Glutamatergic neuron (in vitro differentiated cells): ENCODE measurements around the gene MARCHF2. TPM values are rescaled to one million over a fixed set of nuclear protein-coding genes. Genes with fewer than 3 reads are reported as not detected.
A peak's percentile ranks its signal among the peaks of the same experiment; 100 is the strongest.

ENCODE experiments used
- DNase-seq: peaks from one replicate; pipeline ENCODE4 v3.0.0; 2022
- H3K27ac Mint-ChIP-seq: one replicate; pipeline ENCODE4 v1.8.0; 2020; ENCODE audit warnings: mild to moderate bottlenecking, mixed read lengths, inconsistent platforms; ENCODE audit not compliant: unreplicated experiment
- H3K27me3 Mint-ChIP-seq: one replicate; pipeline ENCODE4 v1.8.0; 2020; ENCODE audit warnings: mild to moderate bottlenecking, moderate library complexity, mixed read lengths, inconsistent platforms; ENCODE audit not compliant: unreplicated experiment
- H3K36me3 Mint-ChIP-seq: one replicate; pipeline ENCODE4 v1.8.0; 2020; ENCODE audit warnings: mild to moderate bottlenecking, mixed read lengths, inconsistent platforms; ENCODE audit not compliant: unreplicated experiment
- H3K4me1 Mint-ChIP-seq: one replicate; pipeline ENCODE4 v1.8.0; 2020; ENCODE audit warnings: mild to moderate bottlenecking, low read depth, mixed read lengths, inconsistent platforms; ENCODE audit not compliant: unreplicated experiment
- H3K4me3 Mint-ChIP-seq: one replicate; pipeline ENCODE4 v1.8.0; 2020; ENCODE audit warnings: mild to moderate bottlenecking, mixed read lengths, inconsistent platforms; ENCODE audit not compliant: unreplicated experiment
- H3K9me3 Mint-ChIP-seq: one replicate; pipeline ENCODE4 v1.8.0; 2020; ENCODE audit warnings: mild to moderate bottlenecking, moderate library complexity, mixed read lengths, inconsistent platforms; ENCODE audit not compliant: unreplicated experiment
- total RNA-seq: library from RNA; stranded (reverse); fragmentation: NEBNext Ultra II Directional; extraction: Animal tissue kit (Norgen Biotek cat#: 25700); gene quantifications from one replicate; pipeline ENCODE4 v1.2.1, GENCODE V29; 2021; ENCODE audit not compliant: unreplicated experiment
- TF ChIP-seq, protein P1 (sequence below): fragments of 200-600 bp; sonication (generic); IDR thresholded peaks from one replicate; pipeline ENCODE4 v1.5.0; 2021; ENCODE audit not compliant: partially characterized antibody, unreplicated experiment

The MARCHF2 gene
- total RNA-seq, 1 donor from 2014 or later = 47.7 TPM

DNA sequence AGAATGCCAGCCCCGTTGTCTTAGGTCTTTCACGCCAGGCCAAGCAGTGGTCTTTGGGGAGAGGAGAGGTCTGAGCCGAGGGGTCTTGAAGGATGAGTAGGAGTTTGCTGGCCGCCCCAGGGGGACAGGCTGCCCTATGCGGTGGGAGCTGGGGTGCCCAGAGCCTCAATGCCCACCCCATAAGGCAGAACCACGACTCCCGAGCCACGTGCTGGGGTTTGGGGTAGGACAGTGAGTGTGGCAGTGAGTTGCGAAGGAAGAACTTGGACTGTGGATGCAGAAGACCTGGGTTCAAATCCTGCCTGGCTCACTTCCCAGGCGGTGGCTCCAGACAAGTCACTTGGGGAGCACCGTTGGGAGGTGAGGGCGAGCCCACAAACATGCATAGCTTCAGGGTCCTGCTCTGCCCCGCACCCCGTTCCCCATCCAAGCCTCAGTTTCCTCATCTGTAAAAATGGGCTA, 17.5 kb upstream of the MARCHF2 start:
- TF ChIP-seq, protein P1, sequence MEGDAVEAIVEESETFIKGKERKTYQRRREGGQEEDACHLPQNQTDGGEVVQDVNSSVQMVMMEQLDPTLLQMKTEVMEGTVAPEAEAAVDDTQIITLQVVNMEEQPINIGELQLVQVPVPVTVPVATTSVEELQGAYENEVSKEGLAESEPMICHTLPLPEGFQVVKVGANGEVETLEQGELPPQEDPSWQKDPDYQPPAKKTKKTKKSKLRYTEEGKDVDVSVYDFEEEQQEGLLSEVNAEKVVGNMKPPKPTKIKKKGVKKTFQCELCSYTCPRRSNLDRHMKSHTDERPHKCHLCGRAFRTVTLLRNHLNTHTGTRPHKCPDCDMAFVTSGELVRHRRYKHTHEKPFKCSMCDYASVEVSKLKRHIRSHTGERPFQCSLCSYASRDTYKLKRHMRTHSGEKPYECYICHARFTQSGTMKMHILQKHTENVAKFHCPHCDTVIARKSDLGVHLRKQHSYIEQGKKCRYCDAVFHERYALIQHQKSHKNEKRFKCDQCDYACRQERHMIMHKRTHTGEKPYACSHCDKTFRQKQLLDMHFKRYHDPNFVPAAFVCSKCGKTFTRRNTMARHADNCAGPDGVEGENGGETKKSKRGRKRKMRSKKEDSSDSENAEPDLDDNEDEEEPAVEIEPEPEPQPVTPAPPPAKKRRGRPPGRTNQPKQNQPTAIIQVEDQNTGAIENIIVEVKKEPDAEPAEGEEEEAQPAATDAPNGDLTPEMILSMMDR = no peak
- H3K27ac Mint-ChIP-seq = no peak overlapping the region

DNA sequence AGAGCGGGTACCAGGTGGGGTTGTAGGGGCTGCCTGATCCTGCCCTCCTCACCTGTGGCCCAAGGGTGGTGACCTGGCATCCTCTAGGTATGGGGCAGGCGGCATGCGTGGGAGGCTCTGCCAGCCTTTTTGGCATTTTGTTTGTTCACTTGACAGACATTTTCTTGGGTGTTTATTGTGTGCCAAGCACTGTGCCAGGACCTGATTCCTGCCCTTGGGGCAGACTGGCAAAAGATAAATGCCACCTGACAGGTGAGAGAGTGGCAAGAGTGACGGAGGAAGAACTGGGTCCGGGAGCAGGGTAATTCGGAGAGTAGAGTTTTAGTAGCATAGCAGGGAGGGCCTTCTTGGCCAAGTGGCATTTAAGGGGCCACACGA, 16.9 kb upstream of the MARCHF2 start:
- peaks cover 13% of the 10 kb centered on the region for H3K9me3 Mint-ChIP-seq
- no peak overlapping the region for H3K27ac Mint-ChIP-seq

More for the DNA sequence above, 17.5 kb upstream of the MARCHF2 start:
- DNase-seq = no peak
- H3K36me3 Mint-ChIP-seq = no peaks in the 10 kb centered on the region
- H3K4me1 Mint-ChIP-seq = peaks cover 19% of the 10 kb centered on the region
- peaks cover 13% of the 10 kb centered on the region for H3K9me3 Mint-ChIP-seq
- peaks cover 7% of the 10 kb centered on the region for H3K27me3 Mint-ChIP-seq
- H3K4me3 Mint-ChIP-seq = no peak overlapping the region

DNA sequence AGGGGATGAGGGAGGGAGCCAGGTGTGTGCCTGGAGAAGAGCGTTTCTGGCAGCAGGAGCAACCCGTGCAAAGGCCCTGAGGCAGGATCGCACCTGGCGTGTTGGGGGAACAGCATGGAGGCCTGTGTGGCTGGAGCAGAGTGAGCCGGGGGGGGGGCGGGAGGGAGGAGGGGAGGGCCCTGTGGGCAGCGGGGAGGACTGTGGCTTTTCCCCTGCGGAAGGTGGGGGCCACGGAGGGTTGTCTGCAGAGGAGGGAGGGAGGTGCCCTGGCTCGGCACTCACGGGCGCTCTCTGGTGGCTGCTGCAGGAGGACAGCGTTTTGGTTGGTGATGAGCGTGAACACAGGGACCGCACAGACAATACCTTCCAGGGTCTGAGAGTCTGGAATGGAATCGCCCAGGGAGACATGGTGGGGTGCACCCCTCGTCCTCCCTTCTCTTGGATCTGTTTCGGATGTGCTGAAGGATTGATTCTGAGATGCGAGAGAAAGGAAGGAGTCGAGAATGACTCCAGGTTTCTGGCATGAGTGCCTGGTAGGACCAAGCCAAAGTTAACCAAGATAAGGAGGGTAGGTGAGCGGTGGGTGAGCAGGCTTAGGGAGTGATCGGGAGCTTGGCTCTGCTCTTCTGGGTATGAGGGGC, 16.4 kb upstream of the MARCHF2 start:
- Mint-ChIP-seq H3K4me1 (peaks cover 19% of the 10 kb centered on the region), H3K27me3 (peaks cover 4% of the 10 kb centered on the region), H3K9me3 (peaks cover 13% of the 10 kb centered on the region)

More for the DNA sequence above, 16.9 kb upstream of the MARCHF2 start:
- DNase-seq = no peak
- TF ChIP-seq, protein P1 = no peak
- H3K36me3 Mint-ChIP-seq = no peaks in the 10 kb centered on the region
- H3K4me3 Mint-ChIP-seq = no peak overlapping the region
- peaks cover 4% of the 10 kb centered on the region for H3K27me3 Mint-ChIP-seq
- H3K4me1 Mint-ChIP-seq = peaks cover 19% of the 10 kb centered on the region

DNA sequence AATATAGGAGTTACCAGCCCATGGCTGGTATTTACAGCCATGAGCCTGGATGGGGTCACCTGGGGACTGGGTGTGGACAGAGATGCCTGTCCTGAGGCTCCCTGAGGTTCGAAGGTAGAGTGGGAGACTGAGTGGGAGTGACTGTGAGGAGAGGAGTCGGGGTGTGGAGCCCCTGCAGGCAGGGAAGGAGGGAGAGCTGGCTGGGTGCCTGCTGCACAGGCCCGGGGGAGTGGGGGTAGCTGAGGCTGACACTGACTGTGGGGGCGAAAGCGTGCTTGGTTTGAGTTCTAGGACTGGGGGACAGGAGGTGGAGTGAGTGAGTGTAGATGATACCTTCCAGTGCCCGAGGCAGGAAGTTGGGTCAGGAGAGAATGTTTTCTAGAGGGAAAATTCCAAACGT, 15.8 kb upstream of the MARCHF2 start:
- Mint-ChIP-seq H3K4me1 (peaks cover 17% of the 10 kb centered on the region), H3K4me3 (peak overlapping the region; percentile 22), H3K36me3 (no peaks in the 10 kb centered on the region), H3K27me3 (peaks cover 4% of the 10 kb centered on the region), H3K9me3 (peaks cover 15% of the 10 kb centered on the region), H3K27ac (no peak overlapping the region)
- TF ChIP-seq, protein P1 = no peak
- DNase-seq = no peak

More for the DNA sequence above, 16.4 kb upstream of the MARCHF2 start:
- TF ChIP-seq, protein P1 = no peak
- DNase-seq = peak; percentile 75
- no peak overlapping the region for H3K27ac Mint-ChIP-seq
- no peaks in the 10 kb centered on the region for H3K36me3 Mint-ChIP-seq
- H3K4me3 Mint-ChIP-seq = peak overlapping the region; percentile 18

DNA sequence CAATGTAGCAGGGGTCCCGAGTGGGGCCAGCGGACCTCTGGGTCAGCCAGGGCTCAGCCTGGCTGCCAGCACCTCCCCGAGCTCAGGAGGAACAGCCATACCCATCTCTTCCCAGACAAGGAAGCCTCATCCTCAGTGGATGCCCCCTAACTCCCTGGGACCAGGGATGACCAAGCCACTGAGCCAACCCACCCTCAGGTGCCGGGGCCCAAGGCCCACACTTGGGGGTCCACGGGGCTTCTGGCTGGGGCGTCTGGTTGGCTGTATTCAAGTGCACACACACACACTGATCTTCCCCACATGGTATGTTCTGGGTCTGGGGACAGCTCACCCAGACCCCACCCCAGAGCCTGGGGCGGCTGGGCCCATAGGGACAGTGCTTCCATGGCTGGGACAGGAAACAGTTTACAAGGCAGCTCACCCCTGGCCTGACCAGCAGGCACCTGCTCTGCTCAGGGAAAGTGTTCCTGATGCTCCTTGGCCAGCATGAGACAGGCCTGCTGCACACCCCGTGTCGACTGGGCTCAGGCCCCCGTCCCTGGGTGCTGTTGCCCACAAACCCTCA, 15.3 kb upstream of the MARCHF2 start:
- Mint-ChIP-seq H3K27ac (no peak overlapping the region), H3K4me1 (peaks cover 17% of the 10 kb centered on the region), H3K4me3 (no peak overlapping the region), H3K9me3 (peaks cover 15% of the 10 kb centered on the region), H3K27me3 (peaks cover 4% of the 10 kb centered on the region), H3K36me3 (no peaks in the 10 kb centered on the region)
- TF ChIP-seq, protein P1 = no peak
- DNase-seq = no peak
